OCI-LY7 (cell line): ENCODE results near the gene SRSF4. TPM values are rescaled to one million over a fixed set of nuclear protein-coding genes. Genes with fewer than 3 reads are reported as not detected.
"Not testable (repeated sequence)": the region's sequence is repeated elsewhere in the genome, so short reads cannot be mapped to it uniquely, and the experiment has no call there.

ENCODE experiments used
- BruUV-seq: library from RNA; stranded (reverse); fragments of 400-500 nt; replicated peaks from 2 replicates; lab custom pipeline; 2021; lab: Mats Ljungman, UMichigan
- CTCF ChIA-PET: fragments of 300-600 bp; sonication (Branson Sonifier 250); formaldehyde crosslinking; loops from one replicate; lab custom pipeline; 2022; ENCODE audit warnings: antibody characterized with exemption; ENCODE audit not compliant: unreplicated experiment; lab: Charles Lee
- POLR2A ChIA-PET: fragments of 300-600 bp; sonication (Branson Sonifier 250); formaldehyde crosslinking; loops from one replicate; lab custom pipeline; 2022; ENCODE audit warnings: antibody characterized with exemption; lab: Charles Lee
- DNase-seq: peaks from one replicate; pipeline ENCODE4 v3.0.0-alpha.2; 2015; ENCODE audit warnings: low spot score
- H2AFZ ChIP-seq: fragments of 200-600 bp; sonication (generic), shearing (Covaris generic); 2 replicates; pipeline ENCODE4 v1.6.1; 2014; ENCODE audit warnings: mild to moderate bottlenecking, antibody characterized with exemption, low read length, moderate library complexity
- H3K27ac ChIP-seq: fragments of 200-600 bp; sonication (generic); 2 replicates; pipeline ENCODE4 v1.5.1; 2014; ENCODE audit warnings: mixed run types, low read depth, mild to moderate bottlenecking, moderate library complexity, low read length, inconsistent platforms; ENCODE audit not compliant: poor library complexity, severe bottlenecking
- H3K36me3 ChIP-seq: fragments of 200-600 bp; sonication (generic); 2 replicates; pipeline ENCODE4 v1.6.1; 2014; ENCODE audit warnings: mild to moderate bottlenecking, antibody characterized with exemption, low read length, moderate library complexity, mixed read lengths; ENCODE audit not compliant: insufficient read depth
- H3K4me1 ChIP-seq: fragments of 200-600 bp; sonication (generic); 2 replicates; pipeline ENCODE4 v1.5.1; 2014; ENCODE audit warnings: mild to moderate bottlenecking, low read length; ENCODE audit not compliant: insufficient read depth, poor library complexity, severe bottlenecking
- H3K4me2 ChIP-seq: fragments of 200-600 bp; sonication (generic); 2 replicates; pipeline ENCODE4 v1.6.1; 2014; ENCODE audit warnings: mild to moderate bottlenecking, low read length
- H3K4me3 ChIP-seq: fragments of 200-600 bp; sonication (generic); 2 replicates; pipeline ENCODE4 v1.5.1; 2014; ENCODE audit warnings: mild to moderate bottlenecking, low read depth, low read length; ENCODE audit not compliant: poor library complexity, severe bottlenecking
- H3K79me2 ChIP-seq: fragments of 200-600 bp; sonication (generic); 2 replicates; pipeline ENCODE4 v1.6.1; 2016; ENCODE audit warnings: low read depth, mild to moderate bottlenecking, low read length, moderate library complexity, mixed read lengths; ENCODE audit not compliant: insufficient read depth
- H3K9me2 ChIP-seq: fragments of 200-600 bp; sonication (generic); 2 replicates; pipeline ENCODE4 v1.6.1; 2016; ENCODE audit warnings: mild to moderate bottlenecking, low read length, mixed read lengths; ENCODE audit not compliant: insufficient read depth
- H3K9me3 ChIP-seq: fragments of 200-600 bp; sonication (generic); 2 replicates; pipeline ENCODE4 v1.6.1; 2014; ENCODE audit warnings: mild to moderate bottlenecking, mixed run types, low read length, mixed read lengths
- H4K20me1 ChIP-seq: fragments of 200-600 bp; sonication (generic); 2 replicates; pipeline ENCODE4 v1.6.1; 2014; ENCODE audit warnings: mild to moderate bottlenecking, antibody characterized with exemption, low read length, moderate library complexity, mixed read lengths; ENCODE audit not compliant: insufficient read depth
- EZH2phosphoT487 ChIP-seq: fragments of 200-600 bp; sonication (generic); IDR thresholded peaks from 2 replicates; pipeline ENCODE4 v1.6.1; 2018; ENCODE audit warnings: low read depth, borderline replicate concordance, mild to moderate bottlenecking, mixed run types, antibody characterized with exemption, low read length, moderate library complexity, mixed read lengths
- intact Hi-C: fragments of 100-400 bp; cut with micrococcal nuclease; formaldehyde crosslinking; loops from one replicate; pipeline ENCODE4 v1.10.0; 2022; ENCODE audit not compliant: unreplicated experiment
- total RNA-seq, 2 experiments: library from RNA; depleted of rRNA in 1 of 2; stranded (reverse); fragments of >200 nt in 1 of 2; shearing (Covaris generic) in 1 of 2; gene quantifications; 2 replicates each; pipeline ENCODE4 v1.2.3, GENCODE V29; 2014 to 2022
- TF ChIP-seq, protein P1 (sequence below): fragments of 200-600 bp; sonication (generic); conservative IDR thresholded peaks from 2 replicates; pipeline ENCODE4 v1.5.1; 2014; ENCODE audit warnings: mild to moderate bottlenecking, antibody characterized with exemption, low read length, moderate library complexity, mixed read lengths

The SRSF4 gene
- total RNA-seq, 2 experiments from 2014 or later, result 52.8 to 122 TPM

DNA sequence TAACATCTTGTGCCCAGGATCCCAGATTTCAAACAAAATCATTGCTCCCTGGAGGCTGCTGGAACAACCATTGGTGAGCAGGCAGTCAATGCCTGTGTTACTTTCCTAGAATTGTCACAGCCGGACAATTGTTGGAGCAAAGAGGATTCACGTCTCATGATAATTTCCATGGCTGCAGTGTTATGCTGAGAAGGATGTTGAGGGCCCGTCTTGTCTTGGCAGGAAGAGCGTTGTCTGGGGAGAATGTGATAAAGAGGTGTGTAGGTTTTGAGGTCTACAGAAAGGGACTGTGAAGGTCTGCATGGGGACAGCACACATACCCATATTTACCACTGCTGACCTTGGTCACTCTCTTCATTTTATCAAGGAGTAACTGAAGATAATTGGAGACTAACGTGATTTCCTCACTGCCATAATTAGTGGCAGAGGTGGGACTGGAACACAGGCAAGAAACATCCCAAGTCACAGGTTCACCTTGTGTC lies 42.7 kb upstream of the SRSF4 start:
- H3K36me3 ChIP-seq, result peaks cover 10% of the 10 kb centered on the region; the same call in 1 of the 2 replicates
- H3K4me2 ChIP-seq, result no peak overlapping the region
- no peak overlapping the region for H3K4me3 ChIP-seq
- no peak overlapping the region for H3K27ac ChIP-seq
- H3K79me2 ChIP-seq, result no peaks in the 10 kb centered on the region
- no peaks in the 10 kb centered on the region for H4K20me1 ChIP-seq
- no peaks in the 10 kb centered on the region for H3K9me3 ChIP-seq
- BruUV-seq, result no TSS peak
- no peaks in the 10 kb centered on the region for H3K9me2 ChIP-seq
- DNase-seq, result no peak
- no peak for TF ChIP-seq EZH2phosphoT487
- TF ChIP-seq, protein P1, sequence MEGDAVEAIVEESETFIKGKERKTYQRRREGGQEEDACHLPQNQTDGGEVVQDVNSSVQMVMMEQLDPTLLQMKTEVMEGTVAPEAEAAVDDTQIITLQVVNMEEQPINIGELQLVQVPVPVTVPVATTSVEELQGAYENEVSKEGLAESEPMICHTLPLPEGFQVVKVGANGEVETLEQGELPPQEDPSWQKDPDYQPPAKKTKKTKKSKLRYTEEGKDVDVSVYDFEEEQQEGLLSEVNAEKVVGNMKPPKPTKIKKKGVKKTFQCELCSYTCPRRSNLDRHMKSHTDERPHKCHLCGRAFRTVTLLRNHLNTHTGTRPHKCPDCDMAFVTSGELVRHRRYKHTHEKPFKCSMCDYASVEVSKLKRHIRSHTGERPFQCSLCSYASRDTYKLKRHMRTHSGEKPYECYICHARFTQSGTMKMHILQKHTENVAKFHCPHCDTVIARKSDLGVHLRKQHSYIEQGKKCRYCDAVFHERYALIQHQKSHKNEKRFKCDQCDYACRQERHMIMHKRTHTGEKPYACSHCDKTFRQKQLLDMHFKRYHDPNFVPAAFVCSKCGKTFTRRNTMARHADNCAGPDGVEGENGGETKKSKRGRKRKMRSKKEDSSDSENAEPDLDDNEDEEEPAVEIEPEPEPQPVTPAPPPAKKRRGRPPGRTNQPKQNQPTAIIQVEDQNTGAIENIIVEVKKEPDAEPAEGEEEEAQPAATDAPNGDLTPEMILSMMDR, result no peak
- POLR2A ChIA-PET, result no interaction called here
- no peak overlapping the region for H2AFZ ChIP-seq
- peaks cover 2% of the 10 kb centered on the region for H3K4me1 ChIP-seq
- CTCF ChIA-PET, result no interaction called here
- intact Hi-C loops, result no loop called here

DNA sequence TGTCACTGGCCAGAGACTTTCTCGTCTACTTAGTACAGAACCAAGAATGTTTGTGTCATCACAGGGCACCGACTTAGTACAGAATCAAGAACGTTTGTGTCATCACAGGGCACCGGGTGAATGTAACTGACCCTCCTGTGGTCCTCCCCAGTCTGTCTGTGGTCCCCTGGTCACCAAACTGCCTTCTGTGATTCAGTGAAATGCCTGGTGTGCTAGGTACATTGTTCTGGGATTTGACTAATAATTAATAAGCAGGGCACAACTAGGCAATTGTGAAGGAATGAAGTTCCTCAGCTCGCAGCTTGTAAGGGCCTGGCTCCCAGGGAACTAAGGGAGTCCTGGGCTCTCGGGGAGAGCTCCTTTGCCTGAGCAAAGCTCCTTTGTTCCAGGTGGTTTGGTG lies 41.8 kb upstream of the SRSF4 start:
- Histone ChIP-seq H2AFZ (no peak overlapping the region), H3K27ac (no peak overlapping the region), H4K20me1 (no peaks in the 10 kb centered on the region), H3K36me3 (peaks cover 14% of the 10 kb centered on the region; the same call in 1 of the 2 replicates), H3K79me2 (no peaks in the 10 kb centered on the region), H3K9me2 (no peaks in the 10 kb centered on the region), H3K4me2 (no peak overlapping the region), H3K9me3 (no peaks in the 10 kb centered on the region), H3K4me1 (no peaks in the 10 kb centered on the region), H3K4me3 (no peak overlapping the region)
- no peak for TF ChIP-seq EZH2phosphoT487
- TF ChIP-seq, protein P1, result no peak
- CTCF ChIA-PET, result no interaction called here
- intact Hi-C loops, result no loop called here
- no peak for DNase-seq
- POLR2A ChIA-PET, result no interaction called here
- BruUV-seq, result no TSS peak

DNA sequence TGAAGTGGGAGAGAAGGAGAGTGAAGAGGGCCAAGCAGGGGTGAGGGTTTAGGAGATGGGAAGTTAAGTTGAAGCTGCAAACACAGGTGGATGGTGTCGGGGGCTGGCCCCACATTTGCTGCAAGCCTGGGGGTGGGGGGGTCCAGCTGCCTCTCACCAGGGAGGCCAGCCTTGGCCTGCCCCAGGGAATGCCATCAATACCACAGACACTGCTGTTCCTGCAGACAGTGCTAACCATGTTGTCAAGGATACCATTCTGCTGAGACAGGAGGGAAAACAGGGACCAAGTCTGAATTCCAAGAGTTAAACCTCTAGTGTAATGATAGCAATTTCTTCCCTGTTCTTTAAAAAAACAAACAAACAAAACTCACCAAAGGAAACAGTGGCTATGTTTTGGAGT lies 41.0 kb upstream of the SRSF4 start:
- Histone ChIP-seq H3K36me3 (peaks cover 15% of the 10 kb centered on the region; the same call in 1 of the 2 replicates), H3K4me3 (no peak overlapping the region), H3K4me2 (no peak overlapping the region), H3K9me2 (no peaks in the 10 kb centered on the region), H2AFZ (no peak overlapping the region), H3K9me3 (no peaks in the 10 kb centered on the region), H4K20me1 (no peaks in the 10 kb centered on the region), H3K79me2 (no peaks in the 10 kb centered on the region), H3K27ac (no peak overlapping the region), H3K4me1 (no peaks in the 10 kb centered on the region)
- POLR2A ChIA-PET, result no interaction called here
- intact Hi-C loops, result no loop called here
- no TSS peak for BruUV-seq
- TF ChIP-seq EZH2phosphoT487, result no peak
- TF ChIP-seq, protein P1, result no peak
- no peak for DNase-seq
- CTCF ChIA-PET, result no interaction called here

DNA sequence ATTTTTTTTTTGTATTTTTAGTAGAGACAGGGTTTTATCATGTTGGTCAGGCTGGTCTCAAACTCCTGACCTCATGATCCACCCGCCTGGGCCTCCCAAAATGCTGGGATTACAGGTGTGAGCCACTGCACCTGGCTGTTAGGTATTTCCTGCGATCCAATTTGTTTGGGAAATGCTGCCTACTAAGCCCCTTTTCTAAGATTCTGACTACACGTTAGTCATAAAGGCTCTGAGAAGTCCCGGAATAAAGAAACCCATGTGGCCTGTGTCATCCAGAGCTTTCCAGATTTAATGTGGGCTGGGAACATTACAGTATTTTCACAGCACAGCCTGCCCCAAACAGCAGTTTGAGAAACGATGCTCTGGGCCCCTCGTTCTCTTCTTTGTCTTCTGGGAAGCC lies 40.6 kb upstream of the SRSF4 start:
- BruUV-seq, H4K20me1 ChIP-seq, H3K9me3 ChIP-seq, POLR2A ChIA-PET, H3K4me2 ChIP-seq, H2AFZ ChIP-seq, H3K79me2 ChIP-seq, CTCF ChIA-PET, DNase-seq, H3K9me2 ChIP-seq, intact Hi-C loops, H3K27ac ChIP-seq, H3K4me3 ChIP-seq, H3K4me1 ChIP-seq: not testable (repeated sequence)
- peaks cover 17% of the 10 kb centered on the region; the same call in 1 of the 2 replicates for H3K36me3 ChIP-seq
